Lower lobe of right lung (tissue), 2 donors: ENCODE data around the gene PTH2. TPM values are rescaled to one million over a fixed set of nuclear protein-coding genes. Genes with fewer than 3 reads are reported as not detected.

Experiments
- ATAC-seq, 2 donors: fragments of 200-7000 bp; cut with Tn5 transposase; one replicate each; pipeline ENCODE4 v1.9.1; 2020 to 2022; ENCODE audit warnings: mild to moderate bottlenecking in 2 of 2, moderate library complexity in 2 of 2
- DNase-seq: peaks from one replicate; pipeline ENCODE4 v3.0.0-alpha.2; 2020
- H3K27ac ChIP-seq: fragments of 200-600 bp; one replicate; pipeline ENCODE4 v1.8.0; 2022
- H3K27me3 ChIP-seq: fragments of 200-600 bp; one replicate; pipeline ENCODE4 v1.8.0; 2022; ENCODE audit warnings: low read depth
- H3K36me3 ChIP-seq: fragments of 200-600 bp; one replicate; pipeline ENCODE4 v1.8.0; 2022; ENCODE audit warnings: mild to moderate bottlenecking
- H3K4me1 ChIP-seq: fragments of 200-600 bp; one replicate; pipeline ENCODE4 v1.8.0; 2022
- H3K4me3 ChIP-seq: fragments of 200-600 bp; one replicate; pipeline ENCODE4 v1.8.0; 2022; ENCODE audit warnings: mild to moderate bottlenecking
- H3K9me3 ChIP-seq: fragments of 200-600 bp; one replicate; pipeline ENCODE4 v1.8.0; 2022
- intact Hi-C: fragments of 100-400 bp; cut with DNase I; formaldehyde crosslinking; loops from one replicate; pipeline ENCODE4 v1.11.0; 2022
- long read RNA-seq: library from polyadenylated mRNA; unstranded; transcript quantifications from one replicate; pipeline ENCODE4 v2.0.0, GENCODE V29; 2021
- total RNA-seq: library from RNA; stranded (reverse); fragmentation: NEBNext Ultra II Directional; extraction: Animal tissue kit (Norgen Biotek cat#: 25700); gene quantifications from one replicate; pipeline ENCODE4 v1.2.1, GENCODE V29; 2021
- TF ChIP-seq, protein P1 (sequence below): fragments of 200-600 bp; IDR thresholded peaks from one replicate; pipeline ENCODE4 v1.8.0; 2022; ENCODE audit warnings: antibody characterized with exemption, mild to moderate bottlenecking
- donor health status: DM: no; HTN: yes; CAD: no; lungs with severe emphysema.

The PTH2 gene
- total RNA-seq, result not detected
- long read RNA-seq, result 0 reads

GRCh38 chr19:49423071-49423984 is at the start of gene PTH2:
Gene PTH2 (minus strand): TSS chr19:49423441. CDS start chr19:49423339, 102 bp downstream.
- intact Hi-C loops, result no loop called here
- Histone ChIP-seq H3K4me1 (peaks cover 34% of the 10 kb centered on the region), H3K27ac (no peak within 1 kb of the TSS), H3K27me3 (peaks cover 93% of the 10 kb centered on the region), H3K4me3 (peak within 1 kb of the TSS; percentile 34), H3K9me3 (no peaks in the 10 kb centered on the region), H3K36me3 (no peaks in the 10 kb centered on the region)
- DNase-seq, result no peak
- TF ChIP-seq, protein P1, sequence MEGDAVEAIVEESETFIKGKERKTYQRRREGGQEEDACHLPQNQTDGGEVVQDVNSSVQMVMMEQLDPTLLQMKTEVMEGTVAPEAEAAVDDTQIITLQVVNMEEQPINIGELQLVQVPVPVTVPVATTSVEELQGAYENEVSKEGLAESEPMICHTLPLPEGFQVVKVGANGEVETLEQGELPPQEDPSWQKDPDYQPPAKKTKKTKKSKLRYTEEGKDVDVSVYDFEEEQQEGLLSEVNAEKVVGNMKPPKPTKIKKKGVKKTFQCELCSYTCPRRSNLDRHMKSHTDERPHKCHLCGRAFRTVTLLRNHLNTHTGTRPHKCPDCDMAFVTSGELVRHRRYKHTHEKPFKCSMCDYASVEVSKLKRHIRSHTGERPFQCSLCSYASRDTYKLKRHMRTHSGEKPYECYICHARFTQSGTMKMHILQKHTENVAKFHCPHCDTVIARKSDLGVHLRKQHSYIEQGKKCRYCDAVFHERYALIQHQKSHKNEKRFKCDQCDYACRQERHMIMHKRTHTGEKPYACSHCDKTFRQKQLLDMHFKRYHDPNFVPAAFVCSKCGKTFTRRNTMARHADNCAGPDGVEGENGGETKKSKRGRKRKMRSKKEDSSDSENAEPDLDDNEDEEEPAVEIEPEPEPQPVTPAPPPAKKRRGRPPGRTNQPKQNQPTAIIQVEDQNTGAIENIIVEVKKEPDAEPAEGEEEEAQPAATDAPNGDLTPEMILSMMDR, result no peak
- ATAC-seq, result no peak

GRCh38 chr19:49472936-49473335 is 49.7 kb upstream of the PTH2 start:
- Histone ChIP-seq H3K27me3 (no peaks in the 10 kb centered on the region), H3K4me3 (no peak overlapping the region), H3K4me1 (peaks cover 26% of the 10 kb centered on the region), H3K9me3 (no peaks in the 10 kb centered on the region), H3K27ac (no peak overlapping the region), H3K36me3 (peaks cover 11% of the 10 kb centered on the region)
- intact Hi-C loops, result no loop called here
- ATAC-seq (no peak), DNase-seq (no peak)
- TF ChIP-seq, protein P1, result no peak

DNA sequence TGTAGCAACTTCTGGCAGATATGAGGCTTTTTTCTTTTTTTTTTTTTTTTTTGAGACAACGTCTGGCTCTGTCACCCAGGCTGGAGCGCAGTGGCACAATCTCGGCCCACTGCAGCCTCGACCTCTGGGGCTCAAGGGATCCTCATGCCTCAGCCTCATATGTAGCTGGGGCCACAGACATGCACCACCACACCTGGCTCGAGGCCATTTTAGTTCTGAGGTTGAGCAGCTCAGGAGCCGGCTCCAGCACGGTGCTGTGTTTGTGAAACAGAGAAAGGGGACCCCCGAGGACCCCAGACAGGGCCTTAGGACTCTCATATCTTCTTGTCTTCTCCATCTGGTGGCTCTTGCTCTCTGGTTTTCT is 47.4 kb upstream of the PTH2 start:
- Histone ChIP-seq H3K27me3 (no peaks in the 10 kb centered on the region), H3K4me1 (peaks cover 26% of the 10 kb centered on the region), H3K4me3 (no peak overlapping the region), H3K36me3 (peaks cover 28% of the 10 kb centered on the region), H3K9me3 (no peaks in the 10 kb centered on the region), H3K27ac (no peak overlapping the region)
- ATAC-seq (no peak), DNase-seq (no peak)
- intact Hi-C loops, result no loop called here
- TF ChIP-seq, protein P1, result no peak

DNA sequence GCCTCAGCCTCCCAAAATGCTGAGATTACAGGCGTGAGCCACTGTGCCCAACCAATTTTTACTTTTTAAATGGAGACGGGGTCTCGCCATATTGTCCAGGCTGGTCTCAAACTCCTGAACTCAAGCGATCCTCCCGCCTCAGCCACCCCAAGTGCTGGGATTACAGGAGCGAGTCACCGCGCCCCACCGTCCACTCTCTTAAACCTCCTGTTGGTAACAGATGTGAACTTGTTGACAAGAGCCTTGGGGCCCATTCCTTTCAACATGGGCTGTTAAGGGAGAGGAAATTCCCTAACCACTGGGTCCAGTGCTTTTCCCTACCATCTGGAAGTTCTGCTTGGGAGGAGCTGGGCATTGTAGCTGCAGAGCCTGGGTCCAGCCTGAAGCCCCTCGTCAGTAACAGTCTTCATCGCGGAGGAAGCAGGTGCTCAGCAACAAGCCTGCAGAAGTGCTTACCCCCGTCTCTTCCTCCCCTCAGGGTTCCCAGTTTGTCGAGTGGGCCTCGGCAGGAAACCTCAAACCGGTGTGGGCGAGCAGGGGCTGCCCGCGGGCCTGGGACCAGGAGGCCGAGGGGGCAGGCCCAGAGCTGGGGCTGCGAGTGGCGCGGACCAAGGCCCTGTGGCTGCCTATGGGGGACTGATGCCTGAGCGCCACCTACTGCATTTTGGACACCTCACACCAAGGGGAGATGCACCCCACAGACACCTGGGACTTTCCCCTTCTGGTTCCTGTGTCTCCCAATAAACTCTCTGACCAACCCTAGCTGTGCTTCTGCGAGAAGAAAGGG is 46.8 kb upstream of the PTH2 start:
- H3K27me3 ChIP-seq, result no peaks in the 10 kb centered on the region
- H3K36me3 ChIP-seq, result peaks cover 34% of the 10 kb centered on the region
- no peaks in the 10 kb centered on the region for H3K9me3 ChIP-seq
- no peak overlapping the region for H3K27ac ChIP-seq
- TF ChIP-seq, protein P1, result no peak
- DNase-seq (no peak), ATAC-seq (peak in 1 of 2 donors; percentile 23)
- peaks cover 26% of the 10 kb centered on the region for H3K4me1 ChIP-seq
- intact Hi-C loops, result no loop called here
- no peak overlapping the region for H3K4me3 ChIP-seq

DNA sequence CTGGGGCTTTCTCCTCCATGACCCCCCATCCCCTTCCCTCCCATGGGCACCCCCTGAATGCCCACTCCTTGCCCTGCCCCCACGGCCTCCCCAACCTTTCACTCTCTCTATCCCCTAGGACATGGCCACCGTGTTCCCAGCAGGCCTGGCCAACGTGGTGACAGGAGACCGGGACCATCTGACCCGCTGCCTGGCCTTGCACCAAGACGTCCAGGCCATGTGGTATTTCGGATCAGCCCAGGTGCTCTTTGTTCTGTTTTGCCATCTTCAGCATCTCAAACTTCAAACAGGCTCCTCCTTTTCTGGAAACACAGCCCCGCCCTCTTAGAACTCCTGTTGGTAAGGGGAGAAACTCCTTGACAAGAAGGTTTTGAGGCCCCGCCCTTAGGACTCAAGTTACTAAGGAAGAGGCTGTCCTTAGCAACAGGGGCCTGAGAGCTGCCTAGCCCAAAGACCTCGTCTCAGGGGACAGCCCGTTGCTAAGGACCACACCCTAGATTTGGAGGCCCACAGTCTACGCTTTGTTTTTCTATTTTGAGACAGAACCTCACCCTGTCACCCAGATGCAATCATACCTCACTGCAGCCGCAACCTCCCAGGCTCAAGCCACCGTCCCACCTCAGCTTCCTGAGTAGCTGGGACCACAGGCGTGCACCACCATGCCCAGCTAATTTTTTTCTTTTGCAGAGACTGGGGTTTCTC is 45.7 kb upstream of the PTH2 start:
- peak overlapping the region; percentile 7 for H3K27ac ChIP-seq
- H3K9me3 ChIP-seq, result no peaks in the 10 kb centered on the region
- H3K36me3 ChIP-seq, result peaks cover 45% of the 10 kb centered on the region
- H3K27me3 ChIP-seq, result no peaks in the 10 kb centered on the region
- ATAC-seq, result peak; percentile 44 to 64
- TF ChIP-seq, protein P1, result no peak
- H3K4me1 ChIP-seq, result peaks cover 25% of the 10 kb centered on the region
- H3K4me3 ChIP-seq, result no peak overlapping the region
- intact Hi-C loops, result no loop called here
- DNase-seq, result no peak
